Adipocyte (in vitro differentiated cells): ENCODE results near the gene IRX4.

Source experiments
- DNase-seq: peaks from one replicate; pipeline ENCODE4 v3.0.0-alpha.2; 2015; ENCODE audit warnings: low read depth
- H3K27me3 ChIP-seq: replicated peaks from 2 replicates; pipeline ENCODE4 v1.7.0; 2013; ENCODE audit warnings: mild to moderate bottlenecking, low read length, moderate library complexity; ENCODE audit not compliant: control insufficient read depth, insufficient read depth
- H3K36me3 ChIP-seq: 2 replicates; pipeline ENCODE4 v1.7.0; 2013; ENCODE audit warnings: low read length, mild to moderate bottlenecking, moderate library complexity; ENCODE audit not compliant: control insufficient read depth, insufficient read depth, severe bottlenecking
- H3K4me1 ChIP-seq: 2 replicates; pipeline ENCODE4 v1.7.0; 2013; ENCODE audit warnings: mild to moderate bottlenecking, low read length, moderate library complexity; ENCODE audit not compliant: control insufficient read depth, insufficient read depth
- H3K4me3 ChIP-seq: 2 replicates; pipeline ENCODE4 v1.7.0; 2013; ENCODE audit warnings: mild to moderate bottlenecking, low read length, moderate library complexity
- H3K9ac ChIP-seq: 2 replicates; pipeline ENCODE4 v1.7.0; 2013; ENCODE audit warnings: mild to moderate bottlenecking, low read length, moderate library complexity
- H3K9me3 ChIP-seq: 2 replicates; pipeline ENCODE4 v1.7.0; 2013; ENCODE audit warnings: mild to moderate bottlenecking, low read length, moderate library complexity; ENCODE audit not compliant: control insufficient read depth

Gene IRX4

GRCh38 chr5:1911773-1912235, 29.1 kb upstream of the IRX4 start:
- Histone ChIP-seq H3K27me3 (peaks cover 17% of the 10 kb centered on the region), H3K9ac (no peak overlapping the region), H3K9me3 (peaks cover 11% of the 10 kb centered on the region), H3K4me1 (no peaks in the 10 kb centered on the region), H3K4me3 (no peak overlapping the region), H3K36me3 (no peaks in the 10 kb centered on the region)
- no peak for DNase-seq

- no peak for DNase-seq
- Histone ChIP-seq H3K4me3 (no peak overlapping the region), H3K36me3 (no peaks in the 10 kb centered on the region), H3K27me3 (peaks cover 17% of the 10 kb centered on the region), H3K4me1 (no peaks in the 10 kb centered on the region), H3K9ac (no peak overlapping the region), H3K9me3 (peaks cover 11% of the 10 kb centered on the region)
Observed at GRCh38 chr5:1910861-1911772, 28.4 kb upstream of the IRX4 start.

- Histone ChIP-seq H3K27me3 (peaks cover 17% of the 10 kb centered on the region), H3K9me3 (peaks cover 13% of the 10 kb centered on the region), H3K36me3 (no peaks in the 10 kb centered on the region), H3K9ac (no peak overlapping the region), H3K4me3 (no peak overlapping the region), H3K4me1 (no peaks in the 10 kb centered on the region)
- no peak for DNase-seq
Observed at GRCh38 chr5:1910081-1910760, 27.5 kb upstream of the IRX4 start.

GRCh38 chr5:1909346-1909985, 26.7 kb upstream of the IRX4 start:
- H3K9me3 ChIP-seq: peaks cover 16% of the 10 kb centered on the region
- H3K9ac ChIP-seq: no peak overlapping the region
- H3K4me1 ChIP-seq: no peaks in the 10 kb centered on the region
- peaks cover 17% of the 10 kb centered on the region for H3K27me3 ChIP-seq
- no peak overlapping the region for H3K4me3 ChIP-seq
- no peaks in the 10 kb centered on the region for H3K36me3 ChIP-seq
- no peak for DNase-seq

DNA sequence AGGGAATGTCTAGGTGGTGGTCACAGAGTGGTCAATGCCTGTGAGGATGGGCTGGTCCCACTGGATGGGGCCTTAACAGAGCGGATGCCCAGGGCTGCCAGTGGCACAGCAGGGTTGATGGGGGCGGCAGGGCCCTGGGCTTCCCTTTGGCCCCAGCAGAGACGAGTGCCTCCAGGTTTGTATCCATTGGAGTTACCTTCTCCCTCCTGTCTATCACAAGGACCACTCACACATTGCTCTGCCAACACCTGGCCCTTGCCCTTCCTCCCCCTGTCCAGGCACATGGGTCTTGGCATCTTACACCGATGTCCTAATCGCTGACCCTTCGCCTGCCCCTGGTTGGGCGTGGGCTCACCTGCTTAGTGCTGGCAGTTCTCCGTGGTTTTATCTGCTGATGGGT, 26.2 kb upstream of the IRX4 start:
- Histone ChIP-seq H3K4me1 (no peaks in the 10 kb centered on the region), H3K9ac (no peak overlapping the region), H3K27me3 (peaks cover 17% of the 10 kb centered on the region), H3K36me3 (no peaks in the 10 kb centered on the region), H3K4me3 (no peak overlapping the region), H3K9me3 (peaks cover 15% of the 10 kb centered on the region)
- DNase-seq: no peak

DNA sequence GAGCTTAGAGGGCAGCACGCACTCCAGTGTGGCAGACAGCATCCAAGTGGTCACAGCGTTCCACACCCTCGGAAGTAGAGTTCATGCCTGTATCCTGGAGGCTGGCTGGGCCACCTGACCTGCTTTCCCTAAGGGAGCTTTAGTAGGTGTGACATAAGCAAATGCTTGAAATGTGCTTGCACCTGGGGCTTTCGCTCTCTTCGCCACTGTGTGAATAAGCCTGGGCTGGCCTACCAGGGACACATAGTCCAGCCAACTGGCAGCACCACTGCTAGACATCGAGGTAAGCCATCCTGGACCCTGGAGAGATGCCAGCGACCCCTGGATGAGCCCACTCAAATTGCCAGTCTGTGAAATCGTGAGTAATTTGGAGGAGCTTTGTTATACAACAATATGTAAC, 24.9 kb upstream of the IRX4 start:
- no peak for DNase-seq
- H3K36me3 ChIP-seq: no peaks in the 10 kb centered on the region
- H3K4me3 ChIP-seq: no peak overlapping the region
- no peaks in the 10 kb centered on the region for H3K4me1 ChIP-seq
- H3K9me3 ChIP-seq: peaks cover 14% of the 10 kb centered on the region
- H3K27me3 ChIP-seq: peaks cover 14% of the 10 kb centered on the region
- H3K9ac ChIP-seq: no peak overlapping the region

- no peak for DNase-seq
Observed at GRCh38 chr5:1905108-1905507, 22.4 kb upstream of the IRX4 start.

GRCh38 chr5:1901983-1902382, 19.3 kb upstream of the IRX4 start:
- no peak overlapping the region for H3K9ac ChIP-seq

More at GRCh38 chr5:1905108-1905507, 22.4 kb upstream of the IRX4 start:
- peaks cover 6% of the 10 kb centered on the region for H3K4me1 ChIP-seq
- peaks cover 19% of the 10 kb centered on the region for H3K9me3 ChIP-seq
- no peaks in the 10 kb centered on the region for H3K36me3 ChIP-seq
- H3K9ac ChIP-seq: no peak overlapping the region
- no peak overlapping the region for H3K4me3 ChIP-seq
- peaks cover 9% of the 10 kb centered on the region for H3K27me3 ChIP-seq

GRCh38 chr5:1901061-1901460, 18.3 kb upstream of the IRX4 start:
- Histone ChIP-seq H3K9ac (no peak overlapping the region), H3K36me3 (no peaks in the 10 kb centered on the region), H3K9me3 (peaks cover 19% of the 10 kb centered on the region), H3K27me3 (peaks cover 29% of the 10 kb centered on the region), H3K4me3 (no peak overlapping the region), H3K4me1 (peaks cover 6% of the 10 kb centered on the region)
- DNase-seq: no peak

More at GRCh38 chr5:1901983-1902382, 19.3 kb upstream of the IRX4 start:
- Histone ChIP-seq H3K27me3 (peaks cover 21% of the 10 kb centered on the region), H3K9me3 (peaks cover 19% of the 10 kb centered on the region), H3K4me3 (no peak overlapping the region), H3K4me1 (peaks cover 6% of the 10 kb centered on the region), H3K36me3 (no peaks in the 10 kb centered on the region)
- no peak for DNase-seq

DNA sequence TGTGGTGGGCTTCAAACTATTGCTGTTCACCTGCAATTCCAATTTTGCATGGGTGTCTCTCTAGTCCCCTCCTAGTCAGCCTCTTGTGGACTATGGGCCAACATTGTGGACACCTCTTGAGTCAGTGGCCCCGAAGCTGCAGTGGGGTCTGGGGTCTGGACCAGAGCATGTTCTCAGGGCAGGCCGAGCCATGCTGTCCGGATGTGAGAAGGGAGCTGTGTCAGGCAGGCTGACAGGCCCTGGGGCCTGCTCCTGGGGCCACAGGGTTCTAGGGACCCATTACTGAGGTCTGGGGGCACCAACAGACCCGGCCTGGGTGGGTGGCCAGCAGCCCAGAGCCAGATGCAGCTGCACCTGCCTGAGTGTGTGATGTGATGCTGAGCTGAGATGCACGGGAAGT, 16.5 kb upstream of the IRX4 start:
- Histone ChIP-seq H3K9me3 (peaks cover 7% of the 10 kb centered on the region), H3K36me3 (no peaks in the 10 kb centered on the region), H3K4me3 (no peak overlapping the region), H3K27me3 (peaks cover 38% of the 10 kb centered on the region), H3K4me1 (peaks cover 6% of the 10 kb centered on the region), H3K9ac (no peak overlapping the region)
- no peak for DNase-seq

GRCh38 chr5:1897816-1898450, 15.2 kb upstream of the IRX4 start:
- Histone ChIP-seq H3K9me3 (peaks cover 5% of the 10 kb centered on the region), H3K4me3 (no peak overlapping the region), H3K9ac (no peak overlapping the region), H3K4me1 (peaks cover 6% of the 10 kb centered on the region), H3K36me3 (no peaks in the 10 kb centered on the region), H3K27me3 (peaks cover 49% of the 10 kb centered on the region)
- no peak for DNase-seq
